GM19467 (cell line): ENCODE results near the gene ACE.
A peak's percentile ranks its signal among the peaks of the same experiment; 100 is the strongest.
"Not testable (repeated sequence)": the region's sequence is repeated elsewhere in the genome, so short reads cannot be mapped to it uniquely, and the experiment has no call there.

Experiments used
- ATAC-seq: cut with Tn5 transposase; IDR thresholded peaks from one replicate; pipeline ENCODE4 v1.9.1; 2021; ENCODE audit warnings: mild to moderate bottlenecking, moderate library complexity; ENCODE audit not compliant: unreplicated experiment

ACE gene

DNA sequence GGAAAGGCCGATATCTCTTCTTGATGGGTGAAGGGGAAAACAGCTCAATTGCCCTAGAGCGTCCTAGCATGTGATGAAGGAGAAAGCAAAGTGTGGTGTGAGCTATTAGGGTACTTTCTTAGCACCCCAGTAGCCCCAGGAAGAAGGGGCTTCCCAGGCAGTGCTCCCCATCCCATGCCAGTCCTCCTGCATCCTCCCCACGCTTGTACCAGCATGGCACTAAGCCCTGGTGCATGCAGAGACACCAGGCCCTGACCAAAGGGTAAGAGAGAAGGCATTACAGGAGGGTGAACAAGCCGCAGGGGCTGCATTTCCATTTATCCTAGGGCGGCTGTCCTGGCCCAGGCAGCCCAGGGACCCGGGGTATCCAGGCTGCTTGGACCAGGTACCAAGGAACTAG, 33.8 kb upstream of the ACE start:
- ATAC-seq: no peak

DNA sequence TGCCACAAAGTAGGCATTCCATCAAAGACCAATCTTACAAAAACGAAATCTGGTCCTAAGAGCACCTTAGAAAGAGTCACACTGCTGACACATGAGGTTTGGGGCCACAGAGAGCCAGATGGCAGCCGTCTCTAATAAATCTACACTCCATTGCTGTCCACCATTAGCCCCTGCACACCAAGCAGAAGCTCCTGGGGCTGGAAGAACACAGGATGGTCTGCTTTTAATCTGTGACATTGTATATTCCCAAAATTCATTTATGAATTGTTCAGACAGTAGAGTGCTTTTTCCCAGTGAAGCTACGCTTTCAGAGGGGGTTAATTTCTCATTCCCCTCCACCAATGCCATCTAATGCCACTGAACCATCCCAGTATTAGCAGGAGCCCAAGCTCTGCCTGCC, 32.4 kb upstream of the ACE start:
- no peak for ATAC-seq

DNA sequence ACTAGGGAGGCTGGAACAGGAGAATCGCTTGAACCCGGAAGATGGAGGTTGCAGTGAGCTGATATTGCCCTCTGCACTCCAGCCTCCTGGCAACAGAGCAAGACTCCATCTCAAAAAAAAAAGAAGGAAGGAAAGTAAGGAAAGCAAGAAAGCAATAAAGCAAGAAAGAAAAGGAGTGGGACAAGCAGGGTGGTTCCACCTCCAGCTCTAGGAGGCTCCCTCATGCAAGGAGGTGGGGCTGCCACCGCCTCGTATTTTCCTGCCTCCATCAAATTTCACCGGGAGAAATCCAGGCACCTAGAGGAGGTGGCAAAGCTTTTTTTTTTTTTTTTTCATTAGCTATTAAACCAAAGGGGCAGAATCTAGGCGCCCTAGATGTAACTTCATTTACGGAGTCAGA, 31.8 kb upstream of the ACE start:
- ATAC-seq: no peak

DNA sequence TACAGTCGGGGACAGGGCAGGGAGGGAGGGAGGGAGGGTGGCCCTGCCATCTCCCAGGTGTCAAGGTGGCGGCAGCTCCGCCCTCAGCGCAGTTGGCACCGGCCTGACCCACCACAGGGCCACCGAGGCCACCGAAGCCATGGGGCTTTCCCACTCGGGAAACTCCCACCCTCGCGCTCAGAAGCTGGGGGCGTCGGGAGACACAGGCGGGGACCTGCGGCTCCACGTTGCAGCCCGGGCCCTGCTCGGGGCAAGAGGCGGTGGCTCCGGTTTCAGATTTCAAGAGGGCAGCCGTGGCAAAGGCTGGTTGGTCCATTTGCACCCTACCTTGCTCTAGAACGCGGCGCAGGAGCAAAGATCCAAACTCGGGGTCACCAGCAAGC, 31.3 kb upstream of the ACE start:
- no peak for ATAC-seq

DNA sequence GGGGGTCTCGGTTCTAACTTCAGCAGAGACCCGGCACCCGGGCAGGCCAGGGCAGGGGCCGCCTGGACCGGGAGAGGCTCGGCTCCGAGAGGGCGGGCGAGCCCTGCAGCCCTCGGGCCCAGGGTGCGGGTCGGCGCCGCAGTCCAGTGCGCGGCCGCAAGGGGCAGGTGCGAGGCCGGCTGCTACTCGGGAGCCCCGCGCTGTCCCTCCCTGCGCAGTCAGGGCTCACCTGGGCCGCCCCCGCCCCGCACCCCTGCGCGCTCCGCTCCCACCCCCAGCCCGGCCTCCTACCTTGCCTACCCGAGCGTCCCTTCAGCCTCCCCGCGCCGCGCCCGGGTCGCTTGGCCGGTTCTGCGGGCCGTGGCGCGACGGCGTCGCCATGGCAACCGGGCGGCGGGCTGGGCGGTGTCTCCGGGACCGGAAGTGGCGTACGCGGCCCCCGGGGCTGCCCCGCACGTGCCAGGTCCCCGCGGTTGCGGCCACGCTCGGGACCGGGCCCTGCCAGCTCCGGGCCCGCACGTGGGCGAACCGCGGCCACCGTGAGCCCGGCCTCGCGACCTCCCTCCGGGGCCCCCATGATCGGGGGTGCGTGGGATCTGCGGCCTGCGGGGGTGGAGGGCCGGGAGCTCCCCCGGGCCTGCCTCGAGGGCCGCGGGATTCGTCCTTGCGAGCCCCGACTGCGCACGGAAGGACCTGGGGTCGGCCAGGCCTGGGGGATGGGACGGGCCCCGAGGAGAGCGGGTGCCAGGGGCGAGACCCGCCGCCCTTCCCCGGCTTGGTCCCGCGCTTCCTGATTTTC, 30.7 kb upstream of the ACE start, which contains the start of gene CYB561:
TSS of gene CYB561 (minus strand) at position 353 of the 799 bp plus-strand sequence. CDS start 8,759 bp downstream, outside the sequence.
- ATAC-seq: peak; percentile 52

DNA sequence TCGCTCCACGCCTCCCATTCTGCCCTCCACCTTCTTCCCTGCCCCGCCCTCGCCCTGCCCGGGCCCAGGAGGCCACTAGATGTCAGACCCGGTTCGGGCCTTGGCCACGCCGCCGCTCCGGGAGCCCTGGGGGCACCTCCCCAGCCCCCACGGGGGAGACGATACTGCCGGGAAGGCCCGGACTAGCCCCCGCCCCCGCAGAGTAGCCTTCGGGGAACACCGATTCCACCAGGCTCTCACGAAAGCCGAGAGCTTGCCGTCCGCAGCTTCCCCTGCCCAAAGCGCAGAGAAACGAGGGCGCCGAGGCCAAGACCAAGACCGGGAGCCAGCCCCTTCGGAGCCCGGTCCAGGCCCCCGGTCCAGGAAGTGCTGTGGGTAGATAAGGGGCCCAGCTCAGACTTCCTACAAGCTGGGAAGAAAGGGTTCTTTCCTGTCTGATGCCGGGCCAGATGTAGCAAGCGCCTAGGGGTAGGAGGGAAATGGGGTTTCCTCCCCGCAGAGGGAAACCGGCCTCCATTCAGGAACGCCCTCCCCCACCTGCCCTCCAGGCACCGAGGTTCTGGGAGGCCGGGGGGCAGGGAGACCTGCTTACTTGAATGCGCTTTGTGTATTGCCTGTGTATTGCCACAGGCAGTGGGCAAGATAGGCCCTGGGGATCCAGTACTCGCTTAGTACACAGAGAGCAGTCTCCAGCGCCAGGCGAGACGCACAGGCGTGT, 29.9 kb upstream of the ACE start:
- ATAC-seq: peak; percentile 10

DNA sequence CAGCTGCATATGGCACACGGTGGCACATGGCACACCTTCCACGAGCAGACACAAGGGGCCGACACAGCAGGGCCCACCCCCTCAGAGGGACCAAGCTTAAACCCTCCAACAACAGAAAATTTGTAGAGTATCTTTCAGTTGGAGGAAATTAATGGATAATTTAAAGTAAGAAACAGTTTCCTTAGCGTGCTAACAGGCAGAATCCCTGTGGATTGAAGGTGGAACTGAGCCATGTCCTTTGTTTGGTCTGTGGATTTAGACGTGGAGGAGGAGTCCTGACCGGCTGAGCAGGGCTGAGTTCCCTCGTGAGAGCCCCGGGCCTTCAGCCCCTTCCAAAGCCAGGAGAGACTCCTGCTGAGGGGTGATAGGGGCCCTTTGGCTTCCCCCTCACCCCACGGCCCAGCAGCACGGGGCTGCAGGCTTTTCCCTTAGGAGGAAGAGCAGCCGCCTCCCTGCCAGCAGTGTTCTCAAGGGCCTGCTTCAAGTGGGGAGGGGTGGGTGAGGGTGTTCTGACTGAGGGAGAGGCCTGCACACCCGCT, 29.3 kb upstream of the ACE start:
- ATAC-seq: no peak

DNA sequence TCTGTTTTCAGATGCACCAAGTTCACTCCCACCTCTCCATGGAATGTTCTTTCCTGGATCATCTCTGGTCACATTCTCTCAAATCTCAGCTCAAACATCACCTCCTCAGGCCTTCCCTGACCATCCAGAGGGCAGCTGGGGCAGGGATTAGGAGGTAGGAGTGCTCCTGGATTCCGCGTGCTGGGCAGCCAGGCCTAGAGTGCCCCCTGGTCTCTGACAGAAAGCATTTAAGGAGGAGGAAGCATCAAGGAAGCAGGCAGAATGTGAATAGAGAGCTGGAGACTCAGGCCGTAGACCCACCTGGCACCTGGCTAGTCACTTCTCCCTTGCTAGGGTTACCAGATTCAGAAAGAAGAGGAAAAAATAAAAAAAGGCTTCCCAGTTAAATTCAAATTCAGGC, 28.2 kb upstream of the ACE start:
- ATAC-seq: no peak

DNA sequence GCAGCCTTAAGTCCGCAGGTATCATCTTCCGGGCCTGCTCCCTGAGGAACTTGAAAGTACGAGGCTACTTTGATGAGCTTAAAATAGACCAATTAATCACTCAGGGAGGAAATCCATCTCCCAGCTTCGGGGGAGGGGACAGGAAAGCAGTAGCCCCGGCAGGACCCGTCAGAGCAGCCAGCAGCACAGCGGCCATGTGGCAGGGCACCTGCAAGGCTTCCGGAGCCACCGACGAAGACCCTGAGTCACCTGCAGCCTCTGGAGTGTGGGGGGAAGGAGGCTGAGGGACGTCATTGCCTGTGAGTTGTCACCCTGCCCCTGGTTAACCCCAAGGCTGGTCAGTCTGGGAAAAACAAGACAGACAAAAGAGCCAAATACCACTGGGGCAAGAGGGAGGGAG, 26.3 kb upstream of the ACE start:
- ATAC-seq: no peak

DNA sequence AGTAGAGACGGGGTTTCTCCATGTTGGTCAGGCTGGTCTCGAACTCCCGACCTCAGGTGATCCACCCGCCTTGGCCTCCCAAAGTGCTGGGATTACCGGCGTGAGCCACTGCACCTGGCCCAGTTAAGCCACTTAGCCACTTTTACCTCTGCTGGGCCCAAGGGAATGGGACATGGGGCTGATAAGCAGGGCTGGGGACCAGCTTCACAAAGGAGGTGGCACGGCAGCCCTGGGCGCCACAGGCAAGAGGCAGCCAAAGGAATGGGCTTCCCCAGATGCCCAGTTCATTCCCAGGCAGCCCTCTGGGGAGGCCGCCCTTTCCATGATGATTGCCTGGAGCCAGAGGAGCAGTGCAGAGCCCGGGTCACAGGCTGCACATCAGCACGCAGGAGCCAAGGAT, 25.7 kb upstream of the ACE start:
- no peak for ATAC-seq

DNA sequence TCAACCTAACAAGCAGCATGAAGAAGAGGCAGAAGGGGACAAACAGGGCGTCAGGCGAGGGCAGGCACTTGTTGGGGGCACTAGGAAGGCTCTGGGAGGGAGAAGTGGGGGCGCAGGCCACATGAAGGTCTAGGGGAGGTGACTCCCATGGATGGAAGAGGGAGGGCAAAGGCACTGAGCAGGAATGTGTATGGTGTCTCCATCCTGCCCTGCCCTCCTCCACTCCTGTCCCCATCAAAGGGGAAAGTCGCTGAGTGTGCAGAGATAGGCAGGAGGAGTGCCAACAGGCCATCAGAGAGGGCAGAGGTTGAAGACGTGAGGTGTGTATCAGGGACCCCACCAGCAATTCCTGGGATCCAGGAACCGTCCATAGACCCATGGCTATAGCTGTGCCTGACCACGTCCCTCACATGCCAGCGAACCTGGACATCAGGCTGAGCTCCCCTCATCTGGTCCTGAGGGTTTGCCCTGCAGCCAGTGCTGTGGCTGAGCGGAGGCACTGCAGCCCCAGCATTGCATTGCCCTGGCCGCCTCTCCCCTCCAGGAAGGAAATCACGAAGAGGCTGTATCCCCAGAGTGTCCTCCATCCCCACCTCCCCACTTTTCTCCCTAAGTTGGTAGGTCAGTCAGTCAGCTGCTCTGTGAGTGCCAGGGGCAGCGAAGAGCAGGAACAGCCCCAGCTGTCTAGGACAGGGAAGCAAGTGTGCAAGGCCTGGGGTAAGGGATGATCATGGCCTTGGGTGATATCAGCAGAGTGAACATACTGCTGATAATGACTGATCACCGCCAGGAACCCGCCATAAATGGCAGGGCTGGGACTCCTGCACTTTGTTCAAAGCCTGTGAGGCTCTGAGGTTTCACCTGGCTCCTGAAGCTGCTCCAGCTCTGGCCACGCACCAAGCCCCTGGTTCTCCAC, 24.6 kb upstream of the ACE start:
- no peak for ATAC-seq

DNA sequence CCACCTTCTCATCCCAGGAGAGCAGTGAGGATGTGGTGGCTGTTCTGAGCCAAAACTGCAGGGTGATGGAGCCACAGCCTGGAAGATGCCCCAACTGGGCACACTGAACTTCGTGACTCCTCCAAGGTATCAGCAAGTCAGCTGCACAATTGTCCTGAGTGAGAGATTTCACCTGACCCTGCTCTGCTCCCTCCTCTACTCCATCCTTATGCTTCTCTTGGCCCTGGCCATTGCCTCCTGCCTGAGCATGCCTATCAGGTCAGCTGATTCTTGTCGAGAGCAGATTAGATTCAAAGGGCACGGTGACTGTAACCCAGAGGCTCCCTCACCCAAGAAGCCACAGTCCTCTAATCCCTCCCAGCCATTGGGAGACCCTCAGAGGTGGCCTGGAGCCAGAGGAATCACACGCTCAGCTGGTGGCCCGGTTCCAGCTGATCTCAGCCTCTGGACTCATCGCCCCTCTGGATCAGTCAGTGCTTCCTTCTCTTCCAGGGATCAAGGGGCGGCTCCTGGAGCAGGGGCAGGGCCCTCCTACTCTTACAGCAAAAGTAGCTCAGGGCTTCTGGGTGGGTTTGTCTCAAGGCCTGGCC, 23.8 kb upstream of the ACE start:
- no peak for ATAC-seq

DNA sequence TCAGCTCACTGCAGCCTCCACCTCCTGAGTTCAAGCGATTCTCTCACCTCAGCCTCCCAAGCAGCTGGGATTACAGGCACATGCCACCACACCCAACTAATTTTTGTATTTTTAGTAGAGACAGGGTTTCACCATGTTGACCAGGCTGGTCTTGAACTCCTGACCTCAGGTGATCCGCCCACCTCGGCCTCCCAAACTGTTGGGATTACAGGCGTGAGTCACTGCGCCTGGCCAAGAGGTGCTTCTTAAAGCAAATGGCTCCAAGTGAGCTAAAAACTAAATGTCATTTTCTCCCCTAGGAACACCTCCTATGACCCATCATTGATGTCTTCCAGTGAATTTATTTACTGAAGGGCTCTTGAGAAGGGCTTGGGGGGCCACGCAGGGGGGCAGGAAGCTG, 22.5 kb upstream of the ACE start:
- not testable (repeated sequence) for ATAC-seq

DNA sequence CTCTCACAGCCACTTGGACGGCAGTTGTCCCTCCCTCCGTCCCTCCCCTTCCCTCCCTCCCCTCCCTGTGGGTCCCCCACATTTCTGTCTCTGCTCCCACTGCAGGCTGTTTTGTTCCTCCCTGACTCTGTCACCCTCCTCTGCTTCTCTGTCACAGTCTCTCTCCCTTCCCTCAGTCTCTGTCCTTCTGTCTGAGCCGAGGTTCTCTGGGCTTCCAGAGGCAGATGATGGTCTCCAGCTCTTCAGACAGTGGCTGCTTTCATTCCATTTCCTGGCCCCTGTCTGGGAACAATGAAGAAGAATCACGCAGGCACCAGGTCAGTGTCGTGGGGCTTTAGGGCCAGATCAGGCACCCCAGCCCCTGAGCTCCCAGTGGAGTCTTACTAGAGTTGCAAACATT, 21.9 kb upstream of the ACE start:
- ATAC-seq: no peak

DNA sequence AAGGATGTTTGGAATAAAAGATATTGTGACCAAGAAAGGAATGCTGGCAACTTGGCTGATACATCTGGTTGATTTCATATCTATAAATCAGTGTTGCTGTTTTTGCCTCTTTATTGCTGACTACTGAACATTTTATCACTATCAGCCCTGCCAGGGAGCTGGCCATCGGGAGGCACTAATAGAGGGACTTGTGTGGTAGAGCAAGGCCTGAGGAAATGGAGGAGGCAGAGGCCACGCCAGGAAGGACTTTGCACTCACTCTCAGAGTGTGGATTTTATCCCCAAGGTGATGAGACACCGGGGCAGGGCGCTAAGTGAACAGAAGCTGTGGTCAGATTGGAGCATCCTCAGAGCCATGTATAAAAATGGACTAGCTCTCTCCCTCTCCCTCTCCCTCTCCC, 21.4 kb upstream of the ACE start:
- no peak for ATAC-seq

DNA sequence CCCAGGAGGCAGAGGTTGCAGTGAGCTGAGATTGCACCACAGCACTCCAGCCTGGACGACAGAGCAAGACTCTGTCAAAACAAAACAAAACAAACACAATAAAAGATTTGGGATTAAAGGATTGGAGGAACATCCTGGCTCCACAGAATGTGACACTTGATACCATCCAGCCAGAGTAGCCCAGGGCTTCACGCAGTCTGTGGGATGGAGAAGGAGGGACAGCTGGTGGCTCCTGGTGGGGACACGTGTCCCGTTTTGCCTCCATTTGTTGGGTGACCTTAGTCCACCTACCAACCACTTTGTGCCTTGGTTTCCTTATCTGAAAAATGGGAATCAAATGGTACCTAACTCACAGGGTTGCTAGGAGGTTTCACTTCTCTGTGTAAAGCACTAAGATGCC, 18.4 kb upstream of the ACE start:
- no peak for ATAC-seq

DNA sequence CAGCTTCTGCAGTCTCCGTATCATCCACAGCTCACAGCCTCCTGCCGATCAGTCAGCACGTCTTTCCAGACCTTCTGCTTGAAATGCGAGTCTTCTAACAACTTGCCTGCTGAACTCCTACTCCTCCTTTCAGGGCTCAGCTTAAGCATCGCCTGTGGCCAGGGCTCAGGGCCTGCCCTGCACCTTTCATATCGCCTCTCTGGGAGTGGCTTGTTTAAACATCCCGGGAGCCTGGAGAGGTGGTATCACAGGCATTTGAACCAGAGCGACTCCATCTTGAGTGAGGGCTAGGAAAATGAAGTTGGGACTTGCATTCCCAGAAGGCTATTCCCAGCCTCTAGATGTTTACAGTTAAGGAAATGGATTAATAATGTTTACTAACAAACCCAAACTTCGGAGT, 16.8 kb upstream of the ACE start:
- ATAC-seq: no peak

DNA sequence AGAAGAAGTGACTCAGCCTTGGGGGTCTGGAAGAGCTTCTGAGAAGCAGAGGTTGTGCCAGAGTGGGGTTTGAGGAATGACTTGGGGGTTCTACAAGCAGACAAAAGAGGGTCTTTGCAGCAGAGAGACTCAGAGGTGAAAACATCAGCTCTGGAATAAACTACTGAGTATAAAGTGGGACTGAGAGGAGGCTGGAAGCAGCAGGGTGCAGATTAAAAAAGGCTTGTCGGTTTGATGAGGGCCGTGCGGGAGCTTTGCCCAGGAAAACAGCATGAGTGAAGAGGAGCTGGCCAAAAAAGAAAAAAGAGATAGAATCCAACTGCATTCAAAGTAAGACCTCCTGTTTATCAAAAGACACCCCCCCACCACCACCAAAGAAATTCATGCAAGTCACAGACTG, 13.1 kb upstream of the ACE start:
- ATAC-seq: no peak

DNA sequence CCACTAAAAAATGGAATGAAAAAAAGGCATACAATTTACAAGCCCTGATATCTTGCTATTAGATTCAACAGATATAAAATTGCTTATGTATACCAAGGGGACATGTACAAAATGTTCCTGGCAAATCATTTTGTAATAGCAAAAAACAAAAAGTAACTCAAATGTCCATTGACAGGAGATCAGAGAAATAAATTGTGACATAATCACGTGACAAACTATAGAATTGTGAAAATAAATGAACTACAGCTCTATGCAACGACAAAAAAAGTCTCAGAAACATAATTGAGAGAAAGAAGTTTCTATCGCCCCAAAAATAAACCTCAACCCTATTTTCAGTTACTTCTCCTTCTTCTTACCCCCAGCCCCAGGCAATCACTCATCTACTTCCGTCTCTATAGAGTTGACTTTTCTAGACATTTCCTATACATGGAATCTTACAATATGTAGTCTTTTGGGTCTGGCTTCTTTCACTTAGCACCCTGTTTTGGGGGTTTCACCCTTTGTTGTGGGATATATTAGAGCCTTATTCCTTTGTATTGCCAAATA, 12.1 kb upstream of the ACE start:
- ATAC-seq: no peak

DNA sequence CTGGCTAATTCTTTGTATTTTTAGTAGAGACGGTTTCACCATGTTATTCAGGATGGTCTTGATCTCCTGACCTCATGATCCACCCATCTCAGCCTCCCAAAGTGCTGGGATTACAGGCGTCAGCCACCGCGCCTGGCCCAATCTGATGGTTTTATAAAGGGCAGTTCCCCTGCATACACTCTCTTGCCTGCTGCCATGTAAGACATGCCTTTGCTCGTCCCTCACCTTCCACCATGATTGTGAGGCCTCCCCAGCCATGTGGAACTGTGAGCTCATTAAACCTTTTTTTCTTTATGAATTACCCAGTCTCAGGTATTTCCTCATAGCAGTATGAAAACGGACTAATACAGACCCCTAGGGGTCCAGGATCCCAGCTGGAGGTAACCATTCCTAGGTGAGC, 8.8 kb upstream of the ACE start:
- not testable (repeated sequence) for ATAC-seq

DNA sequence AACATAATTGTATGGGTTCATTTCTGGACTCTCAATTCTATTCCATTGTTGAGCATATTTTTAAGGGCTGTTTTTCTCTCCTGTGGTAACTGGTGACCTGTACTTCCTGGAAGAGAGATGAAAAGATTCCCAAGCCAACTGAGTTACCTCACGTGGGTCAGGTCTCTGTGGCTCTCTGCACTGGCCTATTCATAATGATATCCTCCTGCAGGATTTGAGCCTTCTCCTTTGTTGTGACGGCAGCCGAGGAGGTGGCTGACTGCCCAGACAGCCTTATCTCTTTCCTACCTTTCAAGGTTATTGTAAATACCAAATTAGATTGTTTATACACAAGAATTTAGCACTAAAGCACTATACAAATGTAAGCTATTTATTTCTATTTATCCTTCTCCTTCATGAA, 2.7 kb upstream of the ACE start:
- no peak for ATAC-seq
